ENCODE results near the gene SLC29A4.
"Not testable (repeated sequence)": the region's sequence is repeated elsewhere in the genome, so short reads cannot be mapped to it uniquely, and the experiment has no call there.

The SLC29A4 gene

GRCh38 chr7:5253529-5253928 is 29.2 kb upstream of the SLC29A4 start:
- H3K4me1 ChIP-seq (ENCODE audit: control insufficient read depth, insufficient read depth, low read depth, low read length); H3K4ac ChIP-seq (ENCODE audit: low read depth in 1 of 2, low read length in 2 of 2); H2BK15ac ChIP-seq (ENCODE audit: low read depth, poor library complexity, severe bottlenecking); H3K27ac ChIP-seq (ENCODE audit: low read length, poor library complexity, severe bottlenecking); H2AK5ac ChIP-seq (ENCODE audit: low read length, severe bottlenecking); DNase-seq; H4K8ac ChIP-seq (ENCODE audit: low read length); H2BK5ac ChIP-seq (ENCODE audit: low read depth, low read length, poor library complexity, severe bottlenecking); H3K18ac ChIP-seq (ENCODE audit: low read depth in 1 of 2, low read length in 2 of 2); H3K14ac ChIP-seq (ENCODE audit: low read length in 2 of 2); H3K4me3 ChIP-seq (ENCODE audit: insufficient read depth in 1 of 2, low read depth in 1 of 2, low read length in 2 of 2); H3K36me3 ChIP-seq (ENCODE audit: control insufficient read depth in 1 of 2, insufficient read depth in 2 of 2, low read depth in 1 of 2, low read length in 2 of 2); H2BK120ac ChIP-seq (ENCODE audit: low read depth, low read length); H4K91ac ChIP-seq (ENCODE audit: low read length); H3K9me3 ChIP-seq (ENCODE audit: control insufficient read depth, low read length); H2BK12ac ChIP-seq (ENCODE audit: low read length in 2 of 2); H3K23ac ChIP-seq (ENCODE audit: low read length in 2 of 2); H3K79me1 ChIP-seq (replicated peaks; ENCODE audit: low read length, poor library complexity, severe bottlenecking); H3K9ac ChIP-seq (ENCODE audit: low read length); H3K4me2 ChIP-seq (ENCODE audit: low read length, poor library complexity, severe bottlenecking); H2AFZ ChIP-seq (ENCODE audit: low read depth, low read length): not testable (repeated sequence)
- 58% methylated on average over 14 of the region's 14 CpGs for WGBS
- H3K27me3 ChIP-seq (ENCODE audit: control insufficient read depth in 1 of 2, insufficient read depth in 1 of 2, low read length in 2 of 2): peaks cover 13% of the 10 kb centered on the region in 2 experiments

- not testable (repeated sequence) for H2BK120ac ChIP-seq (ENCODE audit: low read depth, low read length); H3K4ac ChIP-seq (ENCODE audit: low read depth in 1 of 2, low read length in 2 of 2); H3K4me3 ChIP-seq (ENCODE audit: insufficient read depth in 1 of 2, low read depth in 1 of 2, low read length in 2 of 2); H3K9me3 ChIP-seq (ENCODE audit: control insufficient read depth, low read length); H2AK5ac ChIP-seq (ENCODE audit: low read length, severe bottlenecking); H4K8ac ChIP-seq (ENCODE audit: low read length); H3K14ac ChIP-seq (ENCODE audit: low read length in 2 of 2); H2BK12ac ChIP-seq (ENCODE audit: low read length in 2 of 2); H3K9ac ChIP-seq (ENCODE audit: low read length); H4K91ac ChIP-seq (ENCODE audit: low read length); H3K23ac ChIP-seq (ENCODE audit: low read length in 2 of 2); H3K4me1 ChIP-seq (ENCODE audit: control insufficient read depth, insufficient read depth, low read depth, low read length); H3K36me3 ChIP-seq (ENCODE audit: control insufficient read depth in 1 of 2, insufficient read depth in 2 of 2, low read depth in 1 of 2, low read length in 2 of 2); H3K4me2 ChIP-seq (ENCODE audit: low read length, poor library complexity, severe bottlenecking); H3K79me1 ChIP-seq (replicated peaks; ENCODE audit: low read length, poor library complexity, severe bottlenecking); H2AFZ ChIP-seq (ENCODE audit: low read depth, low read length); H3K18ac ChIP-seq (ENCODE audit: low read depth in 1 of 2, low read length in 2 of 2); H3K27ac ChIP-seq (ENCODE audit: low read length, poor library complexity, severe bottlenecking); DNase-seq; H2BK5ac ChIP-seq (ENCODE audit: low read depth, low read length, poor library complexity, severe bottlenecking); H2BK15ac ChIP-seq (ENCODE audit: low read depth, poor library complexity, severe bottlenecking)
- 96% methylated on average over 8 of the region's 9 CpGs for WGBS
- H3K27me3 ChIP-seq (ENCODE audit: control insufficient read depth in 1 of 2, insufficient read depth in 1 of 2, low read length in 2 of 2): peaks cover 13% of the 10 kb centered on the region in 2 experiments
Observed at GRCh38 chr7:5254371-5254770, 28.4 kb upstream of the SLC29A4 start.

- WGBS: 78% methylated on average over 3 of the region's 3 CpGs
- Histone ChIP-seq H3K27me3 (ENCODE audit: control insufficient read depth in 1 of 2, insufficient read depth in 1 of 2, low read length in 2 of 2) (peaks cover 11 to 13% of the 10 kb centered on the region in 2 experiments), H3K4me2 (ENCODE audit: low read length, poor library complexity, severe bottlenecking) (no peak overlapping the region), H3K4ac (ENCODE audit: low read depth in 1 of 2, low read length in 2 of 2) (no peak overlapping the region), H2BK15ac (ENCODE audit: low read depth, poor library complexity, severe bottlenecking) (no peak overlapping the region), H3K4me1 (ENCODE audit: control insufficient read depth, insufficient read depth, low read depth, low read length) (no peaks in the 10 kb centered on the region), H3K36me3 (ENCODE audit: control insufficient read depth in 1 of 2, insufficient read depth in 2 of 2, low read depth in 1 of 2, low read length in 2 of 2) (no peaks in the 10 kb centered on the region), H2BK12ac (ENCODE audit: low read length in 2 of 2) (no peak overlapping the region), H3K4me3 (ENCODE audit: insufficient read depth in 1 of 2, low read depth in 1 of 2, low read length in 2 of 2) (no peak overlapping the region), H3K14ac (ENCODE audit: low read length in 2 of 2) (no peak overlapping the region), H2AFZ (ENCODE audit: low read depth, low read length) (no peak overlapping the region), H3K23ac (ENCODE audit: low read length in 2 of 2) (no peak overlapping the region), H2BK5ac (ENCODE audit: low read depth, low read length, poor library complexity, severe bottlenecking) (no peak overlapping the region), H3K27ac (ENCODE audit: low read length, poor library complexity, severe bottlenecking) (no peak overlapping the region), H3K9me3 (ENCODE audit: control insufficient read depth, low read length) (no peaks in the 10 kb centered on the region), H3K9ac (ENCODE audit: low read length) (no peak overlapping the region), H4K8ac (ENCODE audit: low read length) (no peak overlapping the region), H2BK120ac (ENCODE audit: low read depth, low read length) (no peak overlapping the region), H3K18ac (ENCODE audit: low read depth in 1 of 2, low read length in 2 of 2) (no peak overlapping the region), H4K91ac (ENCODE audit: low read length) (no peak overlapping the region), H3K79me1 (replicated peaks; ENCODE audit: low read length, poor library complexity, severe bottlenecking) (no peaks in the 10 kb centered on the region), H2AK5ac (ENCODE audit: low read length, severe bottlenecking) (no peak overlapping the region)
- DNase-seq: no peak
Observed at GRCh38 chr7:5255832-5256231, 26.9 kb upstream of the SLC29A4 start.

DNA sequence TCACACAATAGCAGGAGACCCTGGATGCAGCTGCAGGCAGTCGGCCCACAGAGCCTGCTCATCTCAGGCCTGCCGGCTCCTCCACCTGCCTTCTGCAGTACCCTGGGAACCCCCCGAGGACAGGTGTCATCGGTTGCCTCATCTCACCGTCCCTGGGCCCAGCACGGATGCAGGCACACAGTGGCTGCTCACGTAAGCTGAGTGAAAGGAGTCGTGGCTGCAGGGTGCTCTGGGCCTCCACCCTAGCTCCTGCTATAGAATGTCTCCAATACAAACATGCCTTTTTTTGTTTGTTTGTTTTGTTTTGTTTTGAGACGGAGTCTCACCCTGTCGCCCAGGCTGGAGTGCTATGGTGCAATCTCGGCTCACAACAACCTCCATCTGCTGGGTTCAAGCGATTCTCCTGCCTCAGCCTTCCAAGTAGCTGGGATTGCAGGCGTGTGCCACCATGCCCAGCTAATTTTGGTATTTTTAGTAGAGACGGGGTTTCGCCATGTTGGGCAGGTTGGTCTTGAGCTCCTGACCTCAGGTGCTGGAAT is 22.1 kb upstream of the SLC29A4 start:
- H2AFZ ChIP-seq (ENCODE audit: low read depth, low read length); H2AK5ac ChIP-seq (ENCODE audit: low read length, severe bottlenecking); H3K4me1 ChIP-seq (ENCODE audit: control insufficient read depth, insufficient read depth, low read depth, low read length); H3K79me1 ChIP-seq (replicated peaks; ENCODE audit: low read length, poor library complexity, severe bottlenecking); H3K4me3 ChIP-seq (ENCODE audit: insufficient read depth in 1 of 2, low read depth in 1 of 2, low read length in 2 of 2); H4K8ac ChIP-seq (ENCODE audit: low read length); H3K18ac ChIP-seq (ENCODE audit: low read depth in 1 of 2, low read length in 2 of 2); H2BK5ac ChIP-seq (ENCODE audit: low read depth, low read length, poor library complexity, severe bottlenecking); H2BK15ac ChIP-seq (ENCODE audit: low read depth, poor library complexity, severe bottlenecking); H2BK12ac ChIP-seq (ENCODE audit: low read length in 2 of 2); H3K36me3 ChIP-seq (ENCODE audit: control insufficient read depth in 1 of 2, insufficient read depth in 2 of 2, low read depth in 1 of 2, low read length in 2 of 2); H2BK120ac ChIP-seq (ENCODE audit: low read depth, low read length); H3K9me3 ChIP-seq (ENCODE audit: control insufficient read depth, low read length); H3K23ac ChIP-seq (ENCODE audit: low read length in 2 of 2); H3K27ac ChIP-seq (ENCODE audit: low read length, poor library complexity, severe bottlenecking); DNase-seq; H3K9ac ChIP-seq (ENCODE audit: low read length); H3K4me2 ChIP-seq (ENCODE audit: low read length, poor library complexity, severe bottlenecking); H3K14ac ChIP-seq (ENCODE audit: low read length in 2 of 2); H3K4ac ChIP-seq (ENCODE audit: low read depth in 1 of 2, low read length in 2 of 2); H4K91ac ChIP-seq (ENCODE audit: low read length): not testable (repeated sequence)
- peaks cover 10 to 13% of the 10 kb centered on the region in 2 experiments for H3K27me3 ChIP-seq (ENCODE audit: control insufficient read depth in 1 of 2, insufficient read depth in 1 of 2, low read length in 2 of 2)
- WGBS: 93% methylated on average over 12 of the region's 15 CpGs

Measured in mesenchymal stem cell (in vitro differentiated cells and primary cell).